ENCODE data around the gene MYLK. TPM values are rescaled to one million over a fixed set of nuclear protein-coding genes. Genes with fewer than 3 reads are reported as not detected.

The MYLK gene
- total RNA-seq, 1 donor from 2014 or later, result 24.3 TPM

DNA sequence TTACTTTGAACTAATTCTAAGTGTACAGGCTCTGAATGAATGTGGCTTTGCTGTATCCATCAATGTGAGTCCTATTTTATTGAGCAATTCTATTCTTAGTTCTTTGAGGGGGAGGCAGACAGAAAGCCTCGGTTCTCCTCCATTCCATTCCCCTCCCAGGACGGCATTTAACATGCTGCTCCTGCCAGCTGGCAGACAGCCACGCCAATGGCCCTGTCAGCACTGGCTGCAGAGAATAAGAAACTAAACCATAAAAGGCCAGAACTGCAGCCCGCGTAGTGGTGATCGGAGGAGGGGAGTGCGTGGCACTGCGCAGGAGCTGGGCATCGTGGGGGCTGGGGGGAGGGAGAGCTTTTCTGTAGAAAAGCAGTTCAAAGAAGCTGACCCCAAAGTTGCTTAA lies 223.2 kb downstream of the MYLK start:
- peaks cover 7% of the 10 kb centered on the region for H3K36me3 Mint-ChIP-seq (ENCODE audit: unreplicated experiment)
- H3K9me3 Mint-ChIP-seq (ENCODE audit: unreplicated experiment), result no peaks in the 10 kb centered on the region
- peak overlapping the region; percentile 18 for H3K4me3 Mint-ChIP-seq (ENCODE audit: unreplicated experiment)
- peaks cover 55% of the 10 kb centered on the region for H3K4me1 Mint-ChIP-seq (ENCODE audit: unreplicated experiment)
- no peaks in the 10 kb centered on the region for H3K27me3 Mint-ChIP-seq (ENCODE audit: unreplicated experiment)
- DNase-seq (ENCODE audit: extremely low spot score, unreplicated experiment), result peak; percentile 91
- H3K27ac Mint-ChIP-seq (ENCODE audit: unreplicated experiment), result peak overlapping the region; percentile 87
- TF ChIP-seq CTCF (IDR thresholded peaks at IDR 0.05), result no peak

- Mint-ChIP-seq H3K36me3 (ENCODE audit: unreplicated experiment) (peaks cover 7% of the 10 kb centered on the region), H3K4me1 (ENCODE audit: unreplicated experiment) (peaks cover 60% of the 10 kb centered on the region), H3K27me3 (ENCODE audit: unreplicated experiment) (no peaks in the 10 kb centered on the region), H3K9me3 (ENCODE audit: unreplicated experiment) (no peaks in the 10 kb centered on the region), H3K4me3 (ENCODE audit: unreplicated experiment) (no peak overlapping the region), H3K27ac (ENCODE audit: unreplicated experiment) (peak overlapping the region; percentile 87)
- TF ChIP-seq CTCF (IDR thresholded peaks at IDR 0.05), result no peak
- no peak for DNase-seq (ENCODE audit: extremely low spot score, unreplicated experiment)
These were observed 223.9 kb downstream of the MYLK start for GRCh38 chr3:123660141-123660675.

DNA sequence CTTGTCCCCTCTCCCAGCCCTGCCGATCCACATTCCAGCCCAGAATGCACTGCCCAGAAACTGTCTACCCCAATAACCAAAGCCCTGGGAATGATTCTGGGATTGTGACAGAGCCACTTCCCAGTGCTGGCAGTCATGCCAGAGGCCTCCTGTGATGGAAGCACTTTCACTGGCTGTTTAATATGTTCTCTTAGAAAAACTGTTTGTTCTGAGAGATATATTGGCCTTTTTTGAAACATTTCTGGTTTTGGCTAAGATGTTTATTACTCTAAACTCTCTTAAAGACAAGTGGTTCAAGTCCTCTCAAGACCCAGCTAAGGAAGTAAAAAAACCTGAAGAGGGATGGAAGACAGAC lies 225.3 kb downstream of the MYLK start:
- Mint-ChIP-seq H3K36me3 (ENCODE audit: unreplicated experiment) (peaks cover 5% of the 10 kb centered on the region), H3K27ac (ENCODE audit: unreplicated experiment) (no peak overlapping the region), H3K27me3 (ENCODE audit: unreplicated experiment) (no peaks in the 10 kb centered on the region), H3K4me1 (ENCODE audit: unreplicated experiment) (peaks cover 66% of the 10 kb centered on the region), H3K4me3 (ENCODE audit: unreplicated experiment) (no peak overlapping the region), H3K9me3 (ENCODE audit: unreplicated experiment) (no peaks in the 10 kb centered on the region)
- no peak for DNase-seq (ENCODE audit: extremely low spot score, unreplicated experiment)
- no peak for TF ChIP-seq CTCF (IDR thresholded peaks at IDR 0.05)

GRCh38 chr3:123658118-123658851 lies 225.8 kb downstream of the MYLK start:
- Mint-ChIP-seq H3K27me3 (ENCODE audit: unreplicated experiment) (no peaks in the 10 kb centered on the region), H3K27ac (ENCODE audit: unreplicated experiment) (no peak overlapping the region), H3K36me3 (ENCODE audit: unreplicated experiment) (peaks cover 5% of the 10 kb centered on the region), H3K4me1 (ENCODE audit: unreplicated experiment) (peaks cover 71% of the 10 kb centered on the region), H3K4me3 (ENCODE audit: unreplicated experiment) (no peak overlapping the region), H3K9me3 (ENCODE audit: unreplicated experiment) (no peaks in the 10 kb centered on the region)
- no peak for DNase-seq (ENCODE audit: extremely low spot score, unreplicated experiment)
- TF ChIP-seq CTCF (IDR thresholded peaks at IDR 0.05), result no peak

- H3K36me3 Mint-ChIP-seq (ENCODE audit: unreplicated experiment), result peaks cover 5% of the 10 kb centered on the region
- peaks cover 78% of the 10 kb centered on the region for H3K4me1 Mint-ChIP-seq (ENCODE audit: unreplicated experiment)
- DNase-seq (ENCODE audit: extremely low spot score, unreplicated experiment), result no peak
- TF ChIP-seq CTCF (IDR thresholded peaks at IDR 0.05), result no peak
- H3K9me3 Mint-ChIP-seq (ENCODE audit: unreplicated experiment), result no peaks in the 10 kb centered on the region
- no peaks in the 10 kb centered on the region for H3K27me3 Mint-ChIP-seq (ENCODE audit: unreplicated experiment)
- no peak overlapping the region for H3K4me3 Mint-ChIP-seq (ENCODE audit: unreplicated experiment)
- H3K27ac Mint-ChIP-seq (ENCODE audit: unreplicated experiment), result no peak overlapping the region
These were observed 226.6 kb downstream of the MYLK start for GRCh38 chr3:123657568-123657967.
